ENCODE results near the gene HNRNPH3.

HNRNPH3 gene

DNA sequence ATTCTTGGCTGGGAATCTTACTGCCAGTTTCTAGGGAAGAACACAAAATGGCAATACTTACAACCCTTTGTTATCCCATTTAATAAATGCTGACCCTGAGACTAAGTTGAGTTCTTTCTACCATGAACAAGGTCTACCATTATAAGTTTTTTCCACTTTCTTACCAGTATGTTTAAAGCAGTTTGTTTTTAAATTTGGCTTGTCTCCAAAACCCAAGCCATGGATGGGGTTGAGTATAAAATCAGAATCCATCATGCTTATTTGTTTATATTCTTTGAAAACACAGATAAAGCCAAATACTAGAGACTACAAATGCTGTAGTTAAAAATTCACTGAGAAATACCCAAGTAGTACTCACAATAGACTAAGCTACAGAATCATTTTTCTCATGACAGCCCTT, 41.1 kb upstream of the HNRNPH3 start:
- H3K36me3 ChIP-seq (ENCODE audit: control insufficient read depth in 2 of 2, insufficient read depth in 1 of 2, low read length in 2 of 2): no peaks in the 10 kb centered on the region
- TF ChIP-seq, protein P1, sequence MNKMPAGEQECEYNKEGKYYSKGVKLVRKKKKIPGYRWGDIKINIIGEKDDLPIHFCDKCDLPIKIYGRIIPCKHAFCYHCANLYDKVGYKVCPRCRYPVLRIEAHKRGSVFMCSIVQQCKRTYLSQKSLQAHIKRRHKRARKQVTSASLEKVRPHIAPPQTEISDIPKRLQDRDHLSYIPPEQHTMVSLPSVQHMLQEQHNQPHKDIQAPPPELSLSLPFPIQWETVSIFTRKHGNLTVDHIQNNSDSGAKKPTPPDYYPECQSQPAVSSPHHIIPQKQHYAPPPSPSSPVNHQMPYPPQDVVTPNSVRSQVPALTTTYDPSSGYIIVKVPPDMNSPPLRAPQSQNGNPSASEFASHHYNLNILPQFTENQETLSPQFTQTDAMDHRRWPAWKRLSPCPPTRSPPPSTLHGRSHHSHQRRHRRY (tag by site-specific recombination; IDR thresholded peaks at IDR 0.05): no peak
- TF ChIP-seq FEZF1 (tag by site-specific recombination; IDR thresholded peaks at IDR 0.05): no peak
- TF ChIP-seq ZNF37A (tag by site-specific recombination; IDR thresholded peaks at IDR 0.05): no peak
- TF ChIP-seq ZNF48 (tag by site-specific recombination; IDR thresholded peaks at IDR 0.05): no peak
- no peak overlapping the region for H3K27ac ChIP-seq (ENCODE audit: extremely low read depth, low read depth, low read length)
- no peak overlapping the region for H3K4me3 ChIP-seq (ENCODE audit: low read depth, low read length)
- H3K4me1 ChIP-seq (ENCODE audit: control insufficient read depth, insufficient read depth, low read length): no peaks in the 10 kb centered on the region
- POLR2A ChIA-PET: no interaction called here
- H3K9me3 ChIP-seq (ENCODE audit: control insufficient read depth, insufficient read depth, low read depth, low read length): no peaks in the 10 kb centered on the region
- CTCF ChIA-PET: interaction anchor here (0.5 kb wide), 1 partner anchor 62 kb away, joined by 3 read pairs; no protein-coding TSS in a partner anchor

DNA sequence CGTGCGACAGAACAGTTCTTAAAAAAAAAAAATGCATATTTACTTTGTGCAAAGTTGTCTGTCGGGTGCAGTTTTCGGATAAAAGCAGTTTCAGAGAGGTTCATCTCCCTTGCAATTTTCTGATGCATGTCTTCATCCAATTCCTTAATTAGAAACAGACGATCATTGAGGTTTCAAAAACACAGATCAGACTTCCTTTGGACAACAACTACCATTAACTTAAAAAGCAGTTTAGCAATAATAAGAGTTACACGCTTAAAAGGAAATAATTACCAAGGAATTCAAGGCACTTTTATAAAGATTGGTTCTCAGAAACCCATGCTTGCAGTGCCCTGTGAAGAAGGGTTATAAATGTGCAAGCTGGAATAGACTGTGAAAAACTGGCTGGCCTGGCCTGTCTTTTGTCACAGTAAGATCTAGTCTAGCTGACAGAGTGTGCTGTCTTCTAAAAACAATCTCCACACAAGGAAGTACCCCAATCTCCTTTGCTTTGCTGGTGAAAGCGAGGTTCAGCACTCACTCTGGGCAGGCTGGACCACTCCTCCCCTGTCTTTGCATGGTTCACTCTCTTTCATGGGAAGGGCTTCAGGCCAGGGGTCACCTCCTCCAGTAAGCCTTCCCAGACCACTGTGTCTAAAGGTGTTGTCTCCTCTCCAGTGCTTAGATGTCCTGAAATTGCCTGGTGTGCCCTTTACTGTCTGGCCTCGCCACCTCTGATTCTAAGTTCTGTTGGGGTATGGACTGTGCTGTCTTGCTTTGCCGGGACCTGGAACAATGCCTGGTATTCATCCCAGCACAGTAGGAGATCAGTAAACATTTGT, 34.8 kb upstream of the HNRNPH3 start:
- H3K36me3 ChIP-seq (ENCODE audit: control insufficient read depth in 2 of 2, insufficient read depth in 1 of 2, low read length in 2 of 2): no peaks in the 10 kb centered on the region
- ChIA-PET POLR2A (no interaction called here), CTCF (interaction anchor here (3.3 kb wide), 1 partner anchor 85 kb away, joined by 18 read pairs; no protein-coding TSS in a partner anchor)
- no peaks in the 10 kb centered on the region for H3K9me3 ChIP-seq (ENCODE audit: control insufficient read depth, insufficient read depth, low read depth, low read length)
- no peak overlapping the region for H3K4me3 ChIP-seq (ENCODE audit: low read depth, low read length)
- TF ChIP-seq KLF10 (tag by site-specific recombination; IDR thresholded peaks at IDR 0.05): no peak
- TF ChIP-seq ZNF19 (tag by site-specific recombination; IDR thresholded peaks at IDR 0.05; ENCODE audit: low read depth): no peak
- TF ChIP-seq ZNF596 (tag by site-specific recombination; IDR thresholded peaks at IDR 0.05): no peak
- no peak for TF ChIP-seq IKZF3 (tag by site-specific recombination; IDR thresholded peaks at IDR 0.05)
- no peak for TF ChIP-seq ZFP3 (tag by site-specific recombination; IDR thresholded peaks at IDR 0.05; ENCODE audit: low read depth)
- no peak for TF ChIP-seq ZNF843 (tag by site-specific recombination; IDR thresholded peaks at IDR 0.05)
- TF ChIP-seq ZNF777 (tag by site-specific recombination; IDR thresholded peaks at IDR 0.05; ENCODE audit: borderline replicate concordance): no peak
- H3K4me1 ChIP-seq (ENCODE audit: control insufficient read depth, insufficient read depth, low read length): no peaks in the 10 kb centered on the region
- no peak overlapping the region for H3K27ac ChIP-seq (ENCODE audit: extremely low read depth, low read depth, low read length)

DNA sequence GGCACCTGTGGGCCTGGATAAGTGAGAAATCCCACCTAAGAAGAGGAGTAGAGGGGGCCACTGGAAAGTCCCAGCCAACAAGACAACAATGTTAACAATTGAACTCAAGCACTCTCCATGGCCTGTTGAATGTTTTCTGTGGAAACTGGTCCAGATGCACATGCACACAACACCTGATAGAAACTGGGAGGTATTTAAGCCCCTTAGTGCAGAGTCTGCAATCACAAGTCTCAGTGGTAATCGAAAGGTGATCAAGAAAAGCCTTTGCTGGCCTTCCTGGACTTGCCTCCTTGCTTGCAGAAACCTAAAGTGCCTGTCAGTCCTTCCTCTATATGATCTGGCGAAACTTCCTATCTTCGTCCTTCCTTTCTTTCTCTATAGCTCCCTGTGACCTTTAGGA, 30.6 kb upstream of the HNRNPH3 start:
- Histone ChIP-seq H3K4me1 (ENCODE audit: control insufficient read depth, insufficient read depth, low read length) (no peaks in the 10 kb centered on the region), H3K4me3 (ENCODE audit: low read depth, low read length) (no peak overlapping the region), H3K36me3 (ENCODE audit: control insufficient read depth in 2 of 2, insufficient read depth in 1 of 2, low read length in 2 of 2) (no peaks in the 10 kb centered on the region), H3K27ac (ENCODE audit: extremely low read depth, low read depth, low read length) (no peak overlapping the region), H3K9me3 (ENCODE audit: control insufficient read depth, insufficient read depth, low read depth, low read length) (no peaks in the 10 kb centered on the region)
- POLR2A ChIA-PET: interaction anchor here (1.1 kb wide), 1 partner anchor 31 kb away, joined by 3 read pairs; the partner anchor contains the start of genes HNRNPH3 and PBLD
- TF ChIP-seq ZNF548 (tag by site-specific recombination; IDR thresholded peaks at IDR 0.05) (no peak), SCRT2 (tag by site-specific recombination; IDR thresholded peaks at IDR 0.05) (peak; percentile 43; the same call in 1 of the 2 replicates)
- CTCF ChIA-PET: interaction anchor here (0.5 to 3.6 kb wide), 24 partner anchors 8 to 604 kb away, joined by 3 to 73 read pairs (median 4); partner anchors contain the start of gene DNAJC12

DNA sequence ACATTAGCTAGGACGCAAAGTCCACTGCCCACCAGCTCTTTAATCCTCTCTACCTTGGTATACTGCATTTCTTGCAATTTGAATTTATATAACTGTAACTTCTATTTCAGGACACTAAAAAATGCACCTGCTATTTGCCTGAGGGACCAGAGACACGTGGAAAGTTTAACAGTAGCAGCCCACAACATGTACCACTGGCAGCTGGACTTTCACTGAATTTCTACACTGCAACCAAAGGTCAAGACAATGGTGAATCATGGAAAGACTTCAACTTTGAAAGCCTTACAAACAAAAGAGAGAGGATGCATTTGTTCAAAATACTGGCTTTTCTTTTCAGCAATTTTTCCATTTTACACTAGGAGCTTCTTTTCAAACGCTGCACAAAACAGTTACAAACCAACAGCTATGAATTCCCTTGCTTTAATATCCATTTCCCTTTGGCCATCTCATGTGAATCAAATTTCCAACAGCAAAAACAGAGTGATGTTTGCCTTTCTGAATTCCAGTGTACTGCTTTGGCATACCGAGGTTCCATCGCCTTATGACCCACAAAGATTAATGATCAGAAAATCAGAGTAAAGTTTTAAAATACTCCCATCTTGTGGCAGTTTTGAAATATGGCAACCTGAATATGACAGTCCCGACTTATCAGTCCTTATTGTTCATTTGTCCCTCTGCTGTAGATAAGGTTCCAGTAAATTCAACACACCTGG, 29.9 kb upstream of the HNRNPH3 start:
- Histone ChIP-seq H3K27ac (ENCODE audit: extremely low read depth, low read depth, low read length) (no peak overlapping the region), H3K4me1 (ENCODE audit: control insufficient read depth, insufficient read depth, low read length) (no peaks in the 10 kb centered on the region), H3K36me3 (ENCODE audit: control insufficient read depth in 2 of 2, insufficient read depth in 1 of 2, low read length in 2 of 2) (no peaks in the 10 kb centered on the region), H3K9me3 (ENCODE audit: control insufficient read depth, insufficient read depth, low read depth, low read length) (no peaks in the 10 kb centered on the region), H3K4me3 (ENCODE audit: low read depth, low read length) (no peak overlapping the region)
- TF ChIP-seq ZNF341 (tag by site-specific recombination; IDR thresholded peaks at IDR 0.05; ENCODE audit: low read depth): no peak
- TF ChIP-seq SP7 (tag by site-specific recombination; IDR thresholded peaks at IDR 0.05): no peak
- no peak for TF ChIP-seq SALL2 (tag by site-specific recombination; IDR thresholded peaks at IDR 0.05; ENCODE audit: borderline replicate concordance)
- TF ChIP-seq ZNF48 (tag by site-specific recombination; IDR thresholded peaks at IDR 0.05): no peak
- no peak for TF ChIP-seq ZNF560 (tag by site-specific recombination; IDR thresholded peaks at IDR 0.05; ENCODE audit: borderline replicate concordance)
- TF ChIP-seq, protein P2, sequence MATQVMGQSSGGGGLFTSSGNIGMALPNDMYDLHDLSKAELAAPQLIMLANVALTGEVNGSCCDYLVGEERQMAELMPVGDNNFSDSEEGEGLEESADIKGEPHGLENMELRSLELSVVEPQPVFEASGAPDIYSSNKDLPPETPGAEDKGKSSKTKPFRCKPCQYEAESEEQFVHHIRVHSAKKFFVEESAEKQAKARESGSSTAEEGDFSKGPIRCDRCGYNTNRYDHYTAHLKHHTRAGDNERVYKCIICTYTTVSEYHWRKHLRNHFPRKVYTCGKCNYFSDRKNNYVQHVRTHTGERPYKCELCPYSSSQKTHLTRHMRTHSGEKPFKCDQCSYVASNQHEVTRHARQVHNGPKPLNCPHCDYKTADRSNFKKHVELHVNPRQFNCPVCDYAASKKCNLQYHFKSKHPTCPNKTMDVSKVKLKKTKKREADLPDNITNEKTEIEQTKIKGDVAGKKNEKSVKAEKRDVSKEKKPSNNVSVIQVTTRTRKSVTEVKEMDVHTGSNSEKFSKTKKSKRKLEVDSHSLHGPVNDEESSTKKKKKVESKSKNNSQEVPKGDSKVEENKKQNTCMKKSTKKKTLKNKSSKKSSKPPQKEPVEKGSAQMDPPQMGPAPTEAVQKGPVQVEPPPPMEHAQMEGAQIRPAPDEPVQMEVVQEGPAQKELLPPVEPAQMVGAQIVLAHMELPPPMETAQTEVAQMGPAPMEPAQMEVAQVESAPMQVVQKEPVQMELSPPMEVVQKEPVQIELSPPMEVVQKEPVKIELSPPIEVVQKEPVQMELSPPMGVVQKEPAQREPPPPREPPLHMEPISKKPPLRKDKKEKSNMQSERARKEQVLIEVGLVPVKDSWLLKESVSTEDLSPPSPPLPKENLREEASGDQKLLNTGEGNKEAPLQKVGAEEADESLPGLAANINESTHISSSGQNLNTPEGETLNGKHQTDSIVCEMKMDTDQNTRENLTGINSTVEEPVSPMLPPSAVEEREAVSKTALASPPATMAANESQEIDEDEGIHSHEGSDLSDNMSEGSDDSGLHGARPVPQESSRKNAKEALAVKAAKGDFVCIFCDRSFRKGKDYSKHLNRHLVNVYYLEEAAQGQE (tag by site-specific recombination; IDR thresholded peaks at IDR 0.05): no peak
- TF ChIP-seq ZNF521 (tag by site-specific recombination; IDR thresholded peaks at IDR 0.05): no peak
- TF ChIP-seq ZNF654 (tag by site-specific recombination; IDR thresholded peaks at IDR 0.05; ENCODE audit: low read depth): peak; percentile 89
- TF ChIP-seq ZNF600 (tag by site-specific recombination; IDR thresholded peaks at IDR 0.05): no peak
- TF ChIP-seq ZNF311 (tag by site-specific recombination; IDR thresholded peaks at IDR 0.05; ENCODE audit: borderline replicate concordance): no peak
- peak; percentile 98 for TF ChIP-seq ZNF10 (tag by site-specific recombination; IDR thresholded peaks at IDR 0.05)
- POLR2A ChIA-PET: interaction anchor here (1.1 kb wide), 1 partner anchor 30 kb away, joined by 3 read pairs; the partner anchor contains the start of genes HNRNPH3 and PBLD
- CTCF ChIA-PET: interaction anchor here (0.5 to 3.6 kb wide), 24 partner anchors 8 to 604 kb away, joined by 3 to 73 read pairs (median 4); no protein-coding TSS in a partner anchor

All from HEK293 (cell line).